ENCODE data around the gene ADAMTS12. TPM values are rescaled to one million over a fixed set of nuclear protein-coding genes. Genes with fewer than 3 reads are reported as not detected.

ADAMTS12 gene
- polyA plus RNA-seq, 1 donor: 4.2 TPM

DNA sequence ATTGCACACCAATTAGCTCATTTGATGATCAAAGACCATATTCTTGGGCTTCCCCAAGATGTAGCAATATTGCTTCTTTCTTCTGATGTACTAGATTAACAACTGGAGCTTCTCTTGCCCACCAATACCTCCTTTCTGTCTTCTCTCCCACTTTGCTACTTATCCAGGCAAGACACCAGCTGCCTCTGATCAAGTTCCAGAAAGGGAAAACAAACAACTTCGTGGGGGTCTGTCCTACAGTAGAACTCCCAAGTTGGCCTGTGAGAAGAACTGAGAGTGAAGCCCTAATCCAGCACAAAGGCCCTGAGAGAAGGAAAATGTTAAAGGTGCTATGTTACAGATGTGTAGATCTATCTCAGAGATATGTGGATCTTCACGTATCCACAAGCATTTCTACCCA is 44.9 kb downstream of the ADAMTS12 start:
- no peak for DNase-seq
- no peaks in the 10 kb centered on the region for H3K9me3 ChIP-seq (ENCODE audit: control insufficient read depth, low read depth, low read length)
- H3K27ac ChIP-seq (ENCODE audit: low read length): no peak overlapping the region
- H3K4me3 ChIP-seq (ENCODE audit: low read length): no peak overlapping the region
- no CpG with 5 or more reads among the region's 2 CpGs for WGBS (ENCODE audit: insufficient coverage, low lambda C conversion rate)
- no peaks in the 10 kb centered on the region for H3K36me3 ChIP-seq (ENCODE audit: control insufficient read depth, insufficient read depth, low read length)
- H3K4me1 ChIP-seq (ENCODE audit: control insufficient read depth, insufficient read depth, low read length): no peaks in the 10 kb centered on the region
- H3K27me3 ChIP-seq (ENCODE audit: control insufficient read depth, insufficient read depth, low read length): no peaks in the 10 kb centered on the region

DNA sequence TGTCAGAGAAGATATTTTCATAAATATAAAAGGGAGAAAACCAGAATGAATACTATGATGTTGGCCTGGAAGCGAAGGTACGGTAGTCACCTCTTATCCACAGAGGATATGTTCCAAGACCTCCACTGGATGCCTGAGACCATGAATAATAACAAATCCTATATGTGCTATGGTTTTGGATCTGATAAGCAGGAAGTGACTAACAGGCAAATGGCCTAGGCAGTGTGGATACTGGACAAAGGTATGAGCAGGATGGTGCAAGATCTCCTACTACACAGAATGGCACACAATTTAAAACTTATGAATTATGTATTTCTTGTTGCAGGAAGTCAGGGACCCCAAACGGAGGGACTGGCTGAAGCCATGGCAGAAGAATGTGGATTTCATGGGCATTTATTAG is 48.2 kb downstream of the ADAMTS12 start:
- H3K9me3 ChIP-seq (ENCODE audit: control insufficient read depth, low read depth, low read length): no peaks in the 10 kb centered on the region
- no peak overlapping the region for H3K4me3 ChIP-seq (ENCODE audit: low read length)
- 88% methylated on average over 2 of the region's 3 CpGs for WGBS (ENCODE audit: insufficient coverage, low lambda C conversion rate)
- DNase-seq: no peak
- H3K27ac ChIP-seq (ENCODE audit: low read length): no peak overlapping the region
- no peaks in the 10 kb centered on the region for H3K27me3 ChIP-seq (ENCODE audit: control insufficient read depth, insufficient read depth, low read length)
- H3K4me1 ChIP-seq (ENCODE audit: control insufficient read depth, insufficient read depth, low read length): no peaks in the 10 kb centered on the region
- H3K36me3 ChIP-seq (ENCODE audit: control insufficient read depth, insufficient read depth, low read length): no peaks in the 10 kb centered on the region

DNA sequence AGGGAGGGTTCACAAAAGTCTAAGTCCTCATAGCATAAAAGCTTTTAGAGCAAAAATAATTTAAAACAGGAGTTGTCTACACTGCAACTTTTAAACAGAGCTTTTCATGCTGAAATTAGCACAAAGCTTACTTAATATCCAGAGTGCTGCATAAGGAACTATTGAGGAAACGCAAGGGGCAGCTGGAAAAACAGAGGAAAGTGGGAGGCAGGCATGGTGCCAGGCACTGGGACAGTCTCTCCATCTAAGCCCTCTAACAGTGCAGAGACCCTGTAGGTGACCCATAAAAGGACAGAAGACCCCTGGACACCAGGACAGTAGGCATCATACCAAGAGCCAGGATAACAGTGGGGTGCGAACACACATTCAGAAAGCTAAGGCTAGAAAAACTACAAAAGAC is 49.3 kb downstream of the ADAMTS12 start:
- Histone ChIP-seq H3K36me3 (ENCODE audit: control insufficient read depth, insufficient read depth, low read length) (no peaks in the 10 kb centered on the region), H3K4me3 (ENCODE audit: low read length) (no peak overlapping the region), H3K9me3 (ENCODE audit: control insufficient read depth, low read depth, low read length) (no peaks in the 10 kb centered on the region), H3K4me1 (ENCODE audit: control insufficient read depth, insufficient read depth, low read length) (no peaks in the 10 kb centered on the region), H3K27me3 (ENCODE audit: control insufficient read depth, insufficient read depth, low read length) (no peaks in the 10 kb centered on the region), H3K27ac (ENCODE audit: low read length) (no peak overlapping the region)
- no CpG with 5 or more reads among the region's 2 CpGs for WGBS (ENCODE audit: insufficient coverage, low lambda C conversion rate)
- no peak for DNase-seq

DNA sequence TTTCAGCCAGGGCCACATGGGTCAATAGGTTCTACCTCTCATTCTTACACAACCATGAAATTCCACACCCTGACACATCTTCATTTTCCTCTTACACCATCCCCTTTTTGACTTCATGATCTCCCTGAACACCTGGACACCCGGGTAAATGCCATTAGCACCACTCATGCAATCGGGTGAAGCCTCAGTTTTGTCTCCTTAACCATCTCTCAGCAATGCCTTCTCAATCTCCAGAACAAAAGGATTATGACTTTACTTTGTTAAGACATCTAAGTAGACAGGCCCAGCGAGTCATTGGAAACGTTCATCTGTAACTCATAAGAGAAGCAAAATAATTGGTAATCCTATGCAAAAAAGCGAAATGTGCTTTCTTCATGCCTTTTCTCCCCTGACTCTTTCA is 49.9 kb downstream of the ADAMTS12 start:
- Histone ChIP-seq H3K4me3 (ENCODE audit: low read length) (no peak overlapping the region), H3K4me1 (ENCODE audit: control insufficient read depth, insufficient read depth, low read length) (no peaks in the 10 kb centered on the region), H3K27ac (ENCODE audit: low read length) (no peak overlapping the region), H3K36me3 (ENCODE audit: control insufficient read depth, insufficient read depth, low read length) (no peaks in the 10 kb centered on the region), H3K9me3 (ENCODE audit: control insufficient read depth, low read depth, low read length) (no peaks in the 10 kb centered on the region), H3K27me3 (ENCODE audit: control insufficient read depth, insufficient read depth, low read length) (no peaks in the 10 kb centered on the region)
- DNase-seq: no peak
- 100% methylated on average over 3 of the region's 5 CpGs for WGBS (ENCODE audit: insufficient coverage, low lambda C conversion rate)

DNA sequence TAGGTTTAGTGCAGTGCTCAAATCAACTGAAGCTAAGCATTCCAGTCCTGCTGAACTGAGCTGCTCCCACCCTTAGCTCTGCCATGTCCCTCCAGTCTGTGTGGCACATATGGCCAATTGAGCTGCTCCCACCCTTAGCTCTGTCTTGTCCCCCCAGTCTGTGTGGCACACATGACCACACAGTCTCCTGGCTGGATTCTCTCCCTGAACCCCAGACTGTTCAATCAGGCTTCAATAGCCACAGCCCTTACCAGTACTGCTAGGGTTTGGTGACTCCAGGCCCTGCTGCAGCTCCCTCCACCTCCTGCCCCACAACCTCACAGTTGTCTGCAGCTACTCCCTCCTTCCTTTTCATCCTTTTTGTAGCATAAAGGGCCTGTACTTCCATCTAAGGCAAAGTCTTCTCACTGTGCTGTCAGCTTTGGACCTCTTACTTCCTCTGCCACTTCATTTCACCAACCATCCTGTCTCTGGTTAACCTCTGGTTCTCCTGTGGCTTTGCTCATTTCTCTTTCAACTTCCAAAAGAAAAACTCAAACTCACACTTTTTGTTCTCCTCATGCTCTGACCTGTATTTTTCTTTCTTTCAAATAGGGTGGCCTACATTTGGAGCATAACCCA is 50.8 kb downstream of the ADAMTS12 start:
- DNase-seq: no peak
- Histone ChIP-seq H3K27me3 (ENCODE audit: control insufficient read depth, insufficient read depth, low read length) (no peaks in the 10 kb centered on the region), H3K9me3 (ENCODE audit: control insufficient read depth, low read depth, low read length) (no peaks in the 10 kb centered on the region), H3K36me3 (ENCODE audit: control insufficient read depth, insufficient read depth, low read length) (no peaks in the 10 kb centered on the region), H3K4me1 (ENCODE audit: control insufficient read depth, insufficient read depth, low read length) (no peaks in the 10 kb centered on the region), H3K27ac (ENCODE audit: low read length) (no peak overlapping the region), H3K4me3 (ENCODE audit: low read length) (no peak overlapping the region)

DNA sequence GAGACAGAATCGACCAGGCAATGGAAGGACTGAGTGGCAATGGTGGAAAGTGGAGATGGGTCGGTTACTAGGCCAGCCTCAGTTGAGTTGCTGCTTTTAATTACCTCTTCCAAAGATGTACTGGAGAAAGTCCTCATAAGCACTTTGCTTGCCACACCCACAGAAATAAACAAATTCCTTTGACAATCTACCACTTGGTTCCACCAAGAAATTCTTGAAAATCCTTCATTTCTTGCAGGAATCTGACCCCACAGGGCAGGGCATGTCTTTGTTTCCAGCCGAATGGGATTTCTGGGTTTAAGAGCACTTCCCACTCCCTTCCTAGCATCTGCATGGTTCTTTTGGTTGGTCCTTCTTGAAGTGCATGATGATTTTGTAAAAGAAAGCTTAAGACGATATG is 54.5 kb downstream of the ADAMTS12 start:
- no peak for DNase-seq
- Histone ChIP-seq H3K9me3 (ENCODE audit: control insufficient read depth, low read depth, low read length) (no peaks in the 10 kb centered on the region), H3K4me3 (ENCODE audit: low read length) (no peak overlapping the region), H3K27me3 (ENCODE audit: control insufficient read depth, insufficient read depth, low read length) (no peaks in the 10 kb centered on the region), H3K36me3 (ENCODE audit: control insufficient read depth, insufficient read depth, low read length) (no peaks in the 10 kb centered on the region), H3K4me1 (ENCODE audit: control insufficient read depth, insufficient read depth, low read length) (no peaks in the 10 kb centered on the region), H3K27ac (ENCODE audit: low read length) (no peak overlapping the region)
- 100% methylated on average over 2 of the region's 4 CpGs for WGBS (ENCODE audit: insufficient coverage, low lambda C conversion rate)

DNA sequence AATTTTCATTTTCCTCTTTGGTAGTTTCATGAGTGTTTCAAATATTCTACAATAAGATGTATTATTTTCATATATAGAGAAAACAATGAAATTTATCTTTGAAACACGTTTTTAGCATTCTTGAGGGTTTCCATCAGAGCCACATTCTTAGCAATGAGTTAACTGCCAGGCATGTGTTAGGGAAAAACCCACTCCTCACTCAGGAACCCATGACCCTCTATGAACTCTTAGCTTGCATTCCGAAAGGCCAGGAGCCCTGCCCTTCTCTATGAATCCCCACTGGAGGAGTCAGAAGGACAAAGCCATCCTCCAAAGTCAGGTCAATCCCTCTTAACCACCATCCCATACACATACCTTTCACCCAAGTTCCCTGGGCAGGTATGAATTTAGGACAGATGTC is 57.5 kb downstream of the ADAMTS12 start:
- WGBS (ENCODE audit: insufficient coverage, low lambda C conversion rate): no CpG with 5 or more reads among the region's 2 CpGs
- DNase-seq: no peak
- no peak overlapping the region for H3K4me3 ChIP-seq (ENCODE audit: low read length)
- no peaks in the 10 kb centered on the region for H3K36me3 ChIP-seq (ENCODE audit: control insufficient read depth, insufficient read depth, low read length)
- H3K9me3 ChIP-seq (ENCODE audit: control insufficient read depth, low read depth, low read length): no peaks in the 10 kb centered on the region
- no peaks in the 10 kb centered on the region for H3K27me3 ChIP-seq (ENCODE audit: control insufficient read depth, insufficient read depth, low read length)
- no peaks in the 10 kb centered on the region for H3K4me1 ChIP-seq (ENCODE audit: control insufficient read depth, insufficient read depth, low read length)
- H3K27ac ChIP-seq (ENCODE audit: low read length): no peak overlapping the region

DNA sequence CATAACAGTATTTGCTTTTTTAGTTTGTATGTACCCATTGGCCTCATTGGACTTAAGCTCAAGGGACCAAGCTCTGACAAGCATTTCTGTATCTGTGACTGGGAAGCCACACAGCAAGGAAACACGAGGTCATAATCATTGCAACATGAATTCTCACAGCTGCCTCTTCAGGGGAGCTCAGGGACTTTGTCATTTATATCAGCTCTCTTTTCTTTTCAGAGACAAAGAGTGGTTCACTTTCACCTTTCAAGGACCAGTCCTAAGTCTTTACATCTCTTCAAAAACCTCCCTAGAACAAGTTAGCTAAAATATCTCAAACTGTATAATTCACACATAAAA is 58.6 kb downstream of the ADAMTS12 start:
- Histone ChIP-seq H3K27ac (ENCODE audit: low read length) (no peak overlapping the region), H3K4me3 (ENCODE audit: low read length) (no peak overlapping the region), H3K4me1 (ENCODE audit: control insufficient read depth, insufficient read depth, low read length) (no peaks in the 10 kb centered on the region), H3K9me3 (ENCODE audit: control insufficient read depth, low read depth, low read length) (no peaks in the 10 kb centered on the region), H3K36me3 (ENCODE audit: control insufficient read depth, insufficient read depth, low read length) (no peaks in the 10 kb centered on the region), H3K27me3 (ENCODE audit: control insufficient read depth, insufficient read depth, low read length) (no peaks in the 10 kb centered on the region)
- WGBS (ENCODE audit: insufficient coverage, low lambda C conversion rate): no CpG with 5 or more reads among the region's 1 CpG
- no peak for DNase-seq

DNA sequence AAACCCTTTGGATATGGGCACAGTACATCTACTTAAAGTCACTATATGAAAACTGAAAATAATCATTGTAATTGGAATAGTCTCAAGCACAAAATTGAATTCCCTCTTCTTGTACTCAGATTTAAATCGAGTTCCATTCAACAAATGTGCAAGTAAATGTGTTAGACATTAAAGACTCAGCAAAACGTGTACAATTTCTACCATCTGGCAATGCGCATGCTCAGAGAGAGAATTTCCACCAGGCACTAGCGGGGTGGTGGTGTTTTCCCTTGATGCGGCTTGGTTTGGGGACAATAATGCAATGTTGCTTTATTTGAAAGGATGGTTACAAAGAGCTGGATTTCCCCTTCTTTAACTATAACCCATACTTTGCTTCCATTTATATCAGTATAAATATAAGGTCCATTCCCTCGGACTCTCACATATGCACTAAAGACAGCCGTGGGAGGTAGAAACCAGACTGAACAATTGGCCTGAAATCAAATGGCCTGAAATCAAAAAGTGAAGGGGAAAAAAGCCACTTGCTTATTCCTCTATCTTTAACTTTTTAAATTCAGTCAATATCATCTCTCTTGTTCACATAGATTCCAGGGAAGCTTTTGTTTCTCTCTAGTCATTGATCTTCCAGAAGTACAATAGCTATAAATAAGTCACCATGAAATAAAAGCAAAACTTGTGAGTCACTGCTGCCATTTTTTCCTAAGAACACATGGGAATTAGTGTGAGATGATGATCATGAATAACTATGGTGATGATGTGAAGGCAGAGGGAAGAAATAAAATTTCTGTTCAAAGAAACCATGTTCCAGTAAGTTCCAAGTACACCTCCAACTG is 59.2 kb downstream of the ADAMTS12 start:
- Histone ChIP-seq H3K4me1 (ENCODE audit: control insufficient read depth, insufficient read depth, low read length) (no peaks in the 10 kb centered on the region), H3K36me3 (ENCODE audit: control insufficient read depth, insufficient read depth, low read length) (no peaks in the 10 kb centered on the region), H3K9me3 (ENCODE audit: control insufficient read depth, low read depth, low read length) (no peaks in the 10 kb centered on the region), H3K27ac (ENCODE audit: low read length) (no peak overlapping the region), H3K4me3 (ENCODE audit: low read length) (no peak overlapping the region), H3K27me3 (ENCODE audit: control insufficient read depth, insufficient read depth, low read length) (no peaks in the 10 kb centered on the region)
- WGBS (ENCODE audit: insufficient coverage, low lambda C conversion rate): 90% methylated on average over 4 of the region's 7 CpGs
- DNase-seq: no peak

DNA sequence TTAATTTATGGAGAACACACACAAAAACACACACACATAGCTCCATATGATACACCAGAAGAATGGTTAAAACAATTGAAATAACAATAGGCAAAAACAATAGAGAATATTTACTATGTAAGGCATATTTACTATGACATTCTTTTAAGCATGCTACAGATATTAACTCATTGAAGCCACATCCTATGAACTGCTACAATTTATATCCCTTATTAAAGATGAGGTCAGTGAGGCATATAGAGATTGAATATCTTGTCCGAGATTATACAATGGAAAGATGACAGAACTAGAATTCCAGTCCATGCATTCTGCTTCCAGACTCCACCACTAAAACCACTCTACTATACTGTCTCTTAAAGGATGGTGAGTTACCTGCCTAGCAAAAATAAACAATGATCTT is 60.7 kb downstream of the ADAMTS12 start:
- Histone ChIP-seq H3K27ac (ENCODE audit: low read length) (no peak overlapping the region), H3K4me1 (ENCODE audit: control insufficient read depth, insufficient read depth, low read length) (no peaks in the 10 kb centered on the region), H3K4me3 (ENCODE audit: low read length) (no peak overlapping the region), H3K36me3 (ENCODE audit: control insufficient read depth, insufficient read depth, low read length) (no peaks in the 10 kb centered on the region), H3K9me3 (ENCODE audit: control insufficient read depth, low read depth, low read length) (no peaks in the 10 kb centered on the region), H3K27me3 (ENCODE audit: control insufficient read depth, insufficient read depth, low read length) (no peaks in the 10 kb centered on the region)
- no CpG with 5 or more reads among the region's 1 CpG for WGBS (ENCODE audit: insufficient coverage, low lambda C conversion rate)
- no peak for DNase-seq

DNA sequence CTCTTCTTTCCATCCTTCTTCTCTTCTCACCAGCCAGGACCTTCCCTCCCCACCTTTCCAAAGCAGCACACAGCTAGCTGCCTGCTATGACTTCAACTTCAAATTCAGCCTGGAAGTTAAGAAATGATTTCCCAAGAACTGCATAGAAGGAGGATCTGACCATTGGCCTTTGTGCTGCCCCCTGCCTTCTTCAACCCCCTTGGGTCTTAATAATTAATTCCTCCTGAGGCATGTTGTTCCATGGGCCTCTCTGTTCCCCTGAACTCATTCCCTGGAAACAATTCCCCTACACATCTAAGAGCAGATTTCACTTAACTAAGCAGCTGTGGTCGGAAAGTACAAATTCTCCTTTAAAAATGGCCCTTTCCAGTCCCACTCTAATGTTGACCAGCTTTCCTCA is 62.4 kb downstream of the ADAMTS12 start:
- Histone ChIP-seq H3K36me3 (ENCODE audit: control insufficient read depth, insufficient read depth, low read length) (no peaks in the 10 kb centered on the region), H3K4me1 (ENCODE audit: control insufficient read depth, insufficient read depth, low read length) (no peaks in the 10 kb centered on the region), H3K9me3 (ENCODE audit: control insufficient read depth, low read depth, low read length) (no peaks in the 10 kb centered on the region), H3K27ac (ENCODE audit: low read length) (no peak overlapping the region), H3K27me3 (ENCODE audit: control insufficient read depth, insufficient read depth, low read length) (no peaks in the 10 kb centered on the region), H3K4me3 (ENCODE audit: low read length) (no peak overlapping the region)
- no CpG with 5 or more reads among the region's 1 CpG for WGBS (ENCODE audit: insufficient coverage, low lambda C conversion rate)
- no peak for DNase-seq

All from large intestine (tissue), 3 donors.